GM12878 (cell line): ENCODE measurements around the gene GNG12. TPM values are rescaled to one million over a fixed set of nuclear protein-coding genes. Genes with fewer than 3 reads are reported as not detected.

Source experiments
- BCL11A ChIP-seq: IDR thresholded peaks from 2 replicates; pipeline ENCODE4 v1.6.1; 2011; ENCODE audit warnings: low read depth, low read length
- PRDM15 ChIP-seq: fragments of 450-650 bp; formaldehyde crosslinking; IDR thresholded peaks from 2 replicates; pipeline ENCODE4 v1.4.0; 2020; ENCODE audit warnings: mild to moderate bottlenecking, moderate library complexity
- USF2 ChIP-seq: IDR thresholded peaks from 2 replicates; pipeline ENCODE4 v1.6.1; 2011; ENCODE audit warnings: low read depth, low read length, improper control_type of control experiment, borderline replicate concordance
- ZBTB11 ChIP-seq: fragments of 450-650 bp; formaldehyde crosslinking; IDR thresholded peaks from 2 replicates; pipeline ENCODE4 v1.5.0; 2022; ENCODE audit warnings: mild to moderate bottlenecking, missing genetic modification characterization
- ZSCAN29 ChIP-seq: fragments of 450-650 bp; IDR thresholded peaks from 2 replicates; pipeline ENCODE4 v1.6.1; 2017; ENCODE audit warnings: mild to moderate bottlenecking, moderate library complexity
- polyA plus RNA-seq, 11 experiments: library from polyadenylated mRNA; depleted of rRNA in 4 of 11; unstranded in 6 of 11; stranded (reverse) in 5 of 11; fragments of >200 nt; fragmentation: Nextera tagmentation in 4 of 11; fragmentation: Illumina TruSeq in 1 of 11; extraction: Ambion mirVana in 4 of 11; extraction: Trizol in 1 of 11; gene quantifications; 1 replicate in 1 of 11; 2 replicates in 10 of 11; pipeline versions ENCODE4 v1.2.1 to v1.2.3, GENCODE V29; 2011 to 2016; ENCODE audit warnings: inconsistent platforms in 2 of 11, missing spikeins in 2 of 11, low read depth in 1 of 11
- total RNA-seq, 4 experiments: library from RNA; depleted of rRNA in 3 of 4; stranded (reverse); fragments of >200 nt in 3 of 4; fragmentation: Illumina TruSeq in 1 of 4; extraction: Trizol in 1 of 4; gene quantifications; 2 replicates each; pipeline versions ENCODE4 v1.2.1 to v1.2.3, GENCODE V29; 2013 to 2021

GNG12 gene
- total and polyA plus RNA-seq, 10 of the 15 experiments (the other 5 are each of a cell fraction or from before 2014, with no cell fraction given), result 0.22 to 32.8 (median 0.35) TPM

GRCh38 chr1:67723126-67723525 lies 110.1 kb downstream of the GNG12 start (continued):
- TF ChIP-seq ZBTB11 (CRISPR knock-in tag) (no peak), PRDM15 (CRISPR knock-in tag) (no peak), ZSCAN29 (no peak), BCL11A (no peak), USF2 (no peak)
